Measurements from ENCODE around the gene MORF4L2.

DNA sequence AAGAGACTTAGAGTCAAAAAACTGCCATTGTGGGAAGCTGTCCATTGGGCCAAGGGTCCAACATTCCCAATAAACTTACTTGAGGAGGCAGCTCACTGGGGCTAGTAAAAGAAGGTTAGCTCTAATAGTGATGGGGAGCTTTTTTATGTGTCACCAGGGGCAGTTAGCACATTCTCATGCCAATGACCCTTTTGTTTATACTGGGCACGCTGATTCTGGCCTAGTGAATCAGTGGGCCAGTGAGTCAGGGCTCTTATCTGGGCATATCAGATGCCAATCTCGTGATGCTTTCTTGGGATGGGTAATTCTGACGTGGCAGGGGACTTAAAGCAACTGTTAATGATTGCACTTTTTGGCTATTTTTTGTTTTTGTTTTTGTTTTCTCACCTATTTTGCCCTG is 29.9 kb downstream of the MORF4L2 start:
- TF ChIP-seq, protein P1, sequence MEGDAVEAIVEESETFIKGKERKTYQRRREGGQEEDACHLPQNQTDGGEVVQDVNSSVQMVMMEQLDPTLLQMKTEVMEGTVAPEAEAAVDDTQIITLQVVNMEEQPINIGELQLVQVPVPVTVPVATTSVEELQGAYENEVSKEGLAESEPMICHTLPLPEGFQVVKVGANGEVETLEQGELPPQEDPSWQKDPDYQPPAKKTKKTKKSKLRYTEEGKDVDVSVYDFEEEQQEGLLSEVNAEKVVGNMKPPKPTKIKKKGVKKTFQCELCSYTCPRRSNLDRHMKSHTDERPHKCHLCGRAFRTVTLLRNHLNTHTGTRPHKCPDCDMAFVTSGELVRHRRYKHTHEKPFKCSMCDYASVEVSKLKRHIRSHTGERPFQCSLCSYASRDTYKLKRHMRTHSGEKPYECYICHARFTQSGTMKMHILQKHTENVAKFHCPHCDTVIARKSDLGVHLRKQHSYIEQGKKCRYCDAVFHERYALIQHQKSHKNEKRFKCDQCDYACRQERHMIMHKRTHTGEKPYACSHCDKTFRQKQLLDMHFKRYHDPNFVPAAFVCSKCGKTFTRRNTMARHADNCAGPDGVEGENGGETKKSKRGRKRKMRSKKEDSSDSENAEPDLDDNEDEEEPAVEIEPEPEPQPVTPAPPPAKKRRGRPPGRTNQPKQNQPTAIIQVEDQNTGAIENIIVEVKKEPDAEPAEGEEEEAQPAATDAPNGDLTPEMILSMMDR (IDR thresholded peaks at IDR 0.05), result no peak
- TF ChIP-seq ZFX (IDR thresholded peaks at IDR 0.05; ENCODE audit: borderline replicate concordance), result no peak
